DOHH2 (cell line): ENCODE results near the gene ANO9.

Experiments
- H3F3A ChIP-seq: fragments of 200-600 bp; sonication (generic), shearing (Covaris generic); 2 replicates; pipeline ENCODE4 v1.6.0; 2016; ENCODE audit warnings: antibody characterized with exemption, mild to moderate bottlenecking; ENCODE audit not compliant: control insufficient read depth, insufficient read depth
- H3K27ac ChIP-seq: fragments of 200-600 bp; sonication (generic); 2 replicates; pipeline ENCODE4 v1.5.1; 2014; ENCODE audit warnings: low read depth, mild to moderate bottlenecking, low read length, moderate library complexity
- H3K27me3 ChIP-seq: fragments of 200-600 bp; sonication (generic); 2 replicates; pipeline ENCODE4 v1.6.1; 2014; ENCODE audit warnings: mild to moderate bottlenecking, low read length, mixed read lengths; ENCODE audit not compliant: control insufficient read depth
- H3K36me3 ChIP-seq: fragments of 200-600 bp; sonication (generic); 2 replicates; pipeline ENCODE4 v1.6.1; 2014; ENCODE audit warnings: mild to moderate bottlenecking, low read length, moderate library complexity, mixed read lengths; ENCODE audit not compliant: control insufficient read depth
- H3K4me1 ChIP-seq: fragments of 200-600 bp; sonication (generic); 2 replicates; pipeline ENCODE4 v1.6.1; 2014; ENCODE audit warnings: mild to moderate bottlenecking, low read length, mixed read lengths; ENCODE audit not compliant: control insufficient read depth
- H3K4me2 ChIP-seq: fragments of 200-600 bp; sonication (generic); 2 replicates; pipeline ENCODE4 v1.6.0; 2014; ENCODE audit warnings: mild to moderate bottlenecking, low read length, moderate library complexity
- H3K4me3 ChIP-seq: fragments of 200-600 bp; sonication (generic); 2 replicates; pipeline ENCODE4 v1.5.1; 2014; ENCODE audit warnings: mild to moderate bottlenecking, low read length, mixed read lengths
- H3K79me2 ChIP-seq: fragments of 200-600 bp; sonication (generic); 2 replicates; pipeline ENCODE4 v1.6.1; 2014; ENCODE audit warnings: mild to moderate bottlenecking, low read length, mixed read lengths; ENCODE audit not compliant: control insufficient read depth
- H3K9me2 ChIP-seq: fragments of 200-600 bp; sonication (generic); replicated peaks from 2 replicates; pipeline ENCODE4 v1.6.1; 2014; ENCODE audit warnings: mild to moderate bottlenecking, low read length, mixed read lengths; ENCODE audit not compliant: control insufficient read depth
- H3K9me3 ChIP-seq: fragments of 200-600 bp; sonication (generic); 2 replicates; pipeline ENCODE4 v1.6.1; 2014; ENCODE audit warnings: antibody characterized with exemption, low read length, mixed read lengths; ENCODE audit not compliant: control insufficient read depth, insufficient read depth
- H4K20me1 ChIP-seq: fragments of 200-600 bp; sonication (generic); 2 replicates; pipeline ENCODE4 v1.6.0; 2014; ENCODE audit warnings: low read depth, mild to moderate bottlenecking, antibody characterized with exemption, low read length, moderate library complexity; ENCODE audit not compliant: control insufficient read depth, insufficient read depth
- CTCF ChIP-seq: fragments of 200-600 bp; sonication (generic); IDR thresholded peaks from one replicate; pipeline ENCODE4 v1.5.1; 2014; ENCODE audit warnings: antibody characterized with exemption, mild to moderate bottlenecking, low read depth, low read length; ENCODE audit not compliant: poor library complexity, severe bottlenecking
- EZH2phosphoT487 ChIP-seq: fragments of 200-600 bp; sonication (generic); IDR thresholded peaks from 2 replicates; pipeline ENCODE4 v1.6.1; 2017; ENCODE audit warnings: borderline replicate concordance, mild to moderate bottlenecking, antibody characterized with exemption, low read length, moderate library complexity, mixed read lengths

Gene ANO9

GRCh38 chr11:429391-429790 is 12.4 kb downstream of the ANO9 start:
- Histone ChIP-seq H3K27ac (no peak overlapping the region), H3F3A (no peaks in the 10 kb centered on the region), H3K9me3 (no peaks in the 10 kb centered on the region), H3K4me1 (no peaks in the 10 kb centered on the region), H3K9me2 (no peaks in the 10 kb centered on the region), H3K4me2 (no peak overlapping the region), H3K4me3 (no peak overlapping the region), H3K27me3 (no peaks in the 10 kb centered on the region), H4K20me1 (no peaks in the 10 kb centered on the region), H3K79me2 (no peaks in the 10 kb centered on the region), H3K36me3 (no peaks in the 10 kb centered on the region)
- TF ChIP-seq EZH2phosphoT487 (no peak), CTCF (no peak)

GRCh38 chr11:428295-428694 is 13.5 kb downstream of the ANO9 start:
- no peaks in the 10 kb centered on the region for H3K9me3 ChIP-seq
- no peaks in the 10 kb centered on the region for H3K9me2 ChIP-seq
- no peak overlapping the region for H3K4me3 ChIP-seq
- TF ChIP-seq EZH2phosphoT487 (no peak), CTCF (no peak)
- no peaks in the 10 kb centered on the region for H4K20me1 ChIP-seq
- H3K27ac ChIP-seq, result no peak overlapping the region
- no peaks in the 10 kb centered on the region for H3K36me3 ChIP-seq
- no peak overlapping the region for H3K4me2 ChIP-seq
- H3K79me2 ChIP-seq, result no peaks in the 10 kb centered on the region
- no peaks in the 10 kb centered on the region for H3K4me1 ChIP-seq
- H3F3A ChIP-seq, result no peaks in the 10 kb centered on the region
- H3K27me3 ChIP-seq, result no peaks in the 10 kb centered on the region

GRCh38 chr11:426851-427250 is 15.0 kb downstream of the ANO9 start:
- no peaks in the 10 kb centered on the region for H3K9me2 ChIP-seq
- H3K27ac ChIP-seq, result no peak overlapping the region

More at GRCh38 chr11:426851-427250, 15.0 kb downstream of the ANO9 start:
- Histone ChIP-seq H3K4me2 (no peak overlapping the region), H3K27me3 (no peaks in the 10 kb centered on the region), H3F3A (no peaks in the 10 kb centered on the region), H3K4me3 (no peak overlapping the region), H3K4me1 (no peaks in the 10 kb centered on the region), H3K79me2 (no peaks in the 10 kb centered on the region), H4K20me1 (no peaks in the 10 kb centered on the region), H3K9me3 (no peaks in the 10 kb centered on the region), H3K36me3 (no peaks in the 10 kb centered on the region)
- no peak for TF ChIP-seq EZH2phosphoT487
- no peak for TF ChIP-seq CTCF
